Astrocyte (in vitro differentiated cells and primary cell): ENCODE data around the gene DMGDH.

ENCODE experiments used
- EZH2 ChIP-seq: IDR thresholded peaks from 2 replicates; pipeline ENCODE4 v1.6.1; 2012; ENCODE audit warnings: mild to moderate bottlenecking, low read length, inconsistent platforms; ENCODE audit not compliant: insufficient read depth
- TF ChIP-seq, protein P1 (sequence below): IDR thresholded peaks from 2 replicates; pipeline ENCODE4 v1.5.1; 2011; ENCODE audit warnings: low read depth, mild to moderate bottlenecking, inconsistent platforms, low read length, moderate library complexity; ENCODE audit not compliant: insufficient read depth

- TF ChIP-seq, protein P1, sequence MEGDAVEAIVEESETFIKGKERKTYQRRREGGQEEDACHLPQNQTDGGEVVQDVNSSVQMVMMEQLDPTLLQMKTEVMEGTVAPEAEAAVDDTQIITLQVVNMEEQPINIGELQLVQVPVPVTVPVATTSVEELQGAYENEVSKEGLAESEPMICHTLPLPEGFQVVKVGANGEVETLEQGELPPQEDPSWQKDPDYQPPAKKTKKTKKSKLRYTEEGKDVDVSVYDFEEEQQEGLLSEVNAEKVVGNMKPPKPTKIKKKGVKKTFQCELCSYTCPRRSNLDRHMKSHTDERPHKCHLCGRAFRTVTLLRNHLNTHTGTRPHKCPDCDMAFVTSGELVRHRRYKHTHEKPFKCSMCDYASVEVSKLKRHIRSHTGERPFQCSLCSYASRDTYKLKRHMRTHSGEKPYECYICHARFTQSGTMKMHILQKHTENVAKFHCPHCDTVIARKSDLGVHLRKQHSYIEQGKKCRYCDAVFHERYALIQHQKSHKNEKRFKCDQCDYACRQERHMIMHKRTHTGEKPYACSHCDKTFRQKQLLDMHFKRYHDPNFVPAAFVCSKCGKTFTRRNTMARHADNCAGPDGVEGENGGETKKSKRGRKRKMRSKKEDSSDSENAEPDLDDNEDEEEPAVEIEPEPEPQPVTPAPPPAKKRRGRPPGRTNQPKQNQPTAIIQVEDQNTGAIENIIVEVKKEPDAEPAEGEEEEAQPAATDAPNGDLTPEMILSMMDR = peak; percentile 21
- no peak for TF ChIP-seq EZH2
Observed at GRCh38 chr5:79109527-79110492, 40.3 kb upstream of the DMGDH start.
